HCT116 (cell line): ENCODE data around the gene KCNG1. TPM values are rescaled to one million over a fixed set of nuclear protein-coding genes. Genes with fewer than 3 reads are reported as not detected.

Source experiments
- ATAC-seq: fragments of 200-7000 bp; cut with Tn5 transposase; 2 replicates; pipeline ENCODE4 v1.9.1; 2020; ENCODE audit warnings: mild to moderate bottlenecking, moderate library complexity
- BruUV-seq: library from RNA; stranded (reverse); fragments of 400-500 nt; replicated peaks from 2 replicates; lab custom pipeline; 2021; lab: Mats Ljungman, UMichigan
- CTCF ChIA-PET: fragments of 300-600 bp; sonication (Branson Sonifier 250); formaldehyde crosslinking; loops from one replicate; lab custom pipeline; 2021; ENCODE audit warnings: antibody characterized with exemption; lab: Charles Lee
- POLR2A ChIA-PET: fragments of 300-600, 350-600 bp; sonication (Branson Sonifier 250); formaldehyde crosslinking; loops from one replicate; lab custom pipeline; 2021; ENCODE audit warnings: antibody characterized with exemption; lab: Charles Lee
- RAD21 ChIA-PET, 2 experiments: fragments of 300-600 bp; sonication (Branson Sonifier 250); formaldehyde crosslinking; loops; one replicate each; lab custom pipeline; 2023; ENCODE audit warnings: low total read pairs in 2 of 2; ENCODE audit not compliant: uncharacterized antibody in 2 of 2, unreplicated experiment in 2 of 2, low non-redundant PET in 1 of 2; lab: Charles Lee
- DNase-seq: peaks from one replicate; pipeline ENCODE4 v3.0.0-alpha.2; 2010; ENCODE audit warnings: low read depth, low spot score
- H2AFZ ChIP-seq: fragments of 200-600 bp; shearing (Covaris generic), sonication (generic); 2 replicates; pipeline ENCODE4 v1.6.1; 2017; ENCODE audit warnings: low read depth, mixed run types, mixed read lengths, antibody characterized with exemption, low read length; ENCODE audit not compliant: poor library complexity, severe bottlenecking
- H3K27ac ChIP-seq: 2 replicates; pipeline ENCODE4 v1.5.1; 2012; ENCODE audit warnings: low read depth, low read length
- H3K27me3 ChIP-seq: fragments of 200-600 bp; sonication (generic); 2 replicates; pipeline ENCODE4 v1.6.1; 2016; ENCODE audit warnings: mixed run types, low read length, mixed read lengths; ENCODE audit not compliant: insufficient read depth
- H3K36me3 ChIP-seq, 2 experiments: fragments of 200-500 bp in 1 of 2; fragments of 200-600 bp in 1 of 2; sonication (Bioruptor generic) in 1 of 2; sonication (generic) in 1 of 2; 2 replicates each; pipeline versions ENCODE4 v1.5.1 to v1.6.1; 2014 to 2016; ENCODE audit warnings: low read length in 2 of 2, inconsistent platforms in 1 of 2, mixed read lengths in 1 of 2, mixed run types in 1 of 2; ENCODE audit not compliant: insufficient read depth in 2 of 2, control insufficient read depth in 1 of 2
- H3K4me1 ChIP-seq, 2 experiments: fragments of 200-600 bp in 1 of 2; sonication (generic) in 1 of 2; 2 replicates each; pipeline versions ENCODE4 v1.5.1 to v1.6.1; 2012 to 2017; ENCODE audit warnings: low read length in 2 of 2, inconsistent platforms in 1 of 2, mild to moderate bottlenecking in 1 of 2, mixed read lengths in 1 of 2, mixed run types in 1 of 2, moderate library complexity in 1 of 2; ENCODE audit not compliant: insufficient read depth in 2 of 2, control insufficient read depth in 1 of 2
- H3K4me2 ChIP-seq: fragments of 200-600 bp; sonication (generic); 2 replicates; pipeline ENCODE4 v1.6.1; 2017; ENCODE audit warnings: mixed run types, low read length, mixed read lengths
- H3K4me3 ChIP-seq, 2 experiments: fragments of 200-600 bp in 1 of 2; sonication (generic) in 1 of 2; replicated peaks in 1 of 2; 2 replicates each; pipeline ENCODE4 v1.5.1; 2011 to 2016; ENCODE audit warnings: low read length in 2 of 2, control low read depth in 1 of 2, low read depth in 1 of 2, mild to moderate bottlenecking in 1 of 2, mixed read lengths in 1 of 2, mixed run types in 1 of 2
- H3K79me2 ChIP-seq: fragments of 200-600 bp; sonication (generic); 2 replicates; pipeline ENCODE4 v1.6.1; 2017; ENCODE audit warnings: mild to moderate bottlenecking, mixed run types, low read length, moderate library complexity, mixed read lengths; ENCODE audit not compliant: insufficient read depth
- H3K9ac ChIP-seq: fragments of 200-600 bp; sonication (generic); 2 replicates; pipeline ENCODE4 v1.6.1; 2016; ENCODE audit warnings: low read length, mixed read lengths
- H3K9me2 ChIP-seq: fragments of 200-600 bp; sonication (generic), shearing (Covaris generic); 2 replicates; pipeline ENCODE4 v1.6.1; 2017; ENCODE audit warnings: mixed run types, mild to moderate bottlenecking, moderate library complexity; ENCODE audit not compliant: insufficient read depth
- H3K9me3 ChIP-seq, 2 experiments: fragments of 200-500 bp in 1 of 2; fragments of 200-600 bp in 1 of 2; sonication (Bioruptor generic) in 1 of 2; sonication (generic) in 1 of 2; 2 replicates each; pipeline ENCODE4 v1.6.1; 2014 to 2017; ENCODE audit warnings: low read length in 2 of 2, mixed read lengths in 2 of 2, inconsistent platforms in 1 of 2, low read depth in 1 of 2, mild to moderate bottlenecking in 1 of 2, mixed run types in 1 of 2, moderate library complexity in 1 of 2; ENCODE audit not compliant: control insufficient read depth in 1 of 2, insufficient read depth in 1 of 2
- H4K20me1 ChIP-seq: fragments of 200-600 bp; sonication (generic), shearing (Covaris generic); 2 replicates; pipeline ENCODE4 v1.6.1; 2017; ENCODE audit warnings: mixed run types, mild to moderate bottlenecking, moderate library complexity; ENCODE audit not compliant: insufficient read depth
- CBX3 ChIP-seq: IDR thresholded peaks from 2 replicates; pipeline ENCODE4 v1.6.1; 2012; ENCODE audit warnings: low read depth
- EGR1 ChIP-seq: IDR thresholded peaks from 2 replicates; pipeline ENCODE4 v1.6.1; 2012; ENCODE audit warnings: low read depth
- ELF1 ChIP-seq: IDR thresholded peaks from 2 replicates; pipeline ENCODE4 v1.6.1; 2012; ENCODE audit warnings: low read depth, borderline replicate concordance
- EZH2 ChIP-seq: fragments of 200-600 bp; sonication (generic); IDR thresholded peaks from 2 replicates; pipeline ENCODE4 v1.6.1; 2017; ENCODE audit warnings: antibody characterized with exemption, mixed run types
- EZH2phosphoT487 ChIP-seq: fragments of 200-600 bp; IDR thresholded peaks from 2 replicates; pipeline ENCODE4 v1.6.1; 2018; ENCODE audit warnings: antibody characterized with exemption, borderline replicate concordance
- FOSL1 ChIP-seq: IDR thresholded peaks from 2 replicates; pipeline ENCODE4 v1.6.1; 2012; ENCODE audit warnings: low read depth
- JUND ChIP-seq: IDR thresholded peaks from 2 replicates; pipeline ENCODE4 v1.6.1; 2012
- POLR2A ChIP-seq: IDR thresholded peaks from 2 replicates; pipeline ENCODE4 v1.7.0; 2011; ENCODE audit warnings: borderline replicate concordance; ENCODE audit not compliant: insufficient read depth, insufficient read length; ENCODE audit errors: extremely low read depth
- POLR2AphosphoS5 ChIP-seq: IDR thresholded peaks from 2 replicates; pipeline ENCODE4 v1.6.1; 2011; ENCODE audit warnings: mild to moderate bottlenecking, low read depth, low read length, moderate library complexity
- RAD21 ChIP-seq: IDR thresholded peaks from 2 replicates; pipeline ENCODE4 v1.6.1; 2012; ENCODE audit warnings: low read depth, mild to moderate bottlenecking
- SRF ChIP-seq: IDR thresholded peaks from 2 replicates; pipeline ENCODE4 v1.6.1; 2012; ENCODE audit warnings: low read depth
- YY1 ChIP-seq: IDR thresholded peaks from 2 replicates; pipeline ENCODE4 v1.6.1; 2011; ENCODE audit warnings: low read length, low read depth, moderate library complexity, mild to moderate bottlenecking; ENCODE audit not compliant: insufficient replicate concordance; ENCODE audit errors: extremely low read depth
- ZNF274 ChIP-seq: fragments of 200-500 bp; sonication (Bioruptor generic); IDR thresholded peaks from 2 replicates; pipeline ENCODE4 v1.6.1; 2014; ENCODE audit warnings: mild to moderate bottlenecking, low read depth, low read length, inconsistent platforms
- intact Hi-C: fragments of 100-400 bp; cut with micrococcal nuclease; formaldehyde crosslinking; loops from 2 replicates; pipeline ENCODE4 v1.10.0; 2022
- total RNA-seq: library from RNA; stranded (reverse); gene quantifications from one replicate; pipeline ENCODE4 v1.2.1, GENCODE V29; 2021; ENCODE audit not compliant: unreplicated experiment
- TF ChIP-seq, protein P1 (sequence below), 3 experiments: fragments of 200-600 bp in 1 of 3; sonication (generic) in 1 of 3; IDR thresholded peaks in 2 of 3; conservative IDR thresholded peaks in 1 of 3; 2 replicates each; pipeline ENCODE4 v1.5.1; 2012 to 2017; ENCODE audit warnings: low read depth in 2 of 3, low read length in 2 of 3, antibody characterized with exemption in 1 of 3, borderline replicate concordance in 1 of 3, control low read depth in 1 of 3, mild to moderate bottlenecking in 1 of 3, mixed read lengths in 1 of 3, mixed run types in 1 of 3, moderate library complexity in 1 of 3; ENCODE audit not compliant: insufficient read depth in 1 of 3
- TF ChIP-seq, protein P2 (sequence below): IDR thresholded peaks from 2 replicates; pipeline ENCODE4 v1.6.1; 2011; ENCODE audit warnings: mild to moderate bottlenecking, low read length, moderate library complexity; ENCODE audit not compliant: insufficient replicate concordance; ENCODE audit errors: extremely low read depth
- TF ChIP-seq, protein P3 (sequence below): IDR thresholded peaks from 2 replicates; pipeline ENCODE4 v1.6.1; 2012
- TF ChIP-seq, protein P4 (sequence below): IDR thresholded peaks from 2 replicates; pipeline ENCODE4 v1.6.1; 2012
- TF ChIP-seq, protein P5 (sequence below): IDR thresholded peaks from 2 replicates; pipeline ENCODE4 v1.6.1; 2012; ENCODE audit warnings: low read depth

The KCNG1 gene
- total RNA-seq, 1 experiment from 2014 or later = 54.6 TPM

DNA sequence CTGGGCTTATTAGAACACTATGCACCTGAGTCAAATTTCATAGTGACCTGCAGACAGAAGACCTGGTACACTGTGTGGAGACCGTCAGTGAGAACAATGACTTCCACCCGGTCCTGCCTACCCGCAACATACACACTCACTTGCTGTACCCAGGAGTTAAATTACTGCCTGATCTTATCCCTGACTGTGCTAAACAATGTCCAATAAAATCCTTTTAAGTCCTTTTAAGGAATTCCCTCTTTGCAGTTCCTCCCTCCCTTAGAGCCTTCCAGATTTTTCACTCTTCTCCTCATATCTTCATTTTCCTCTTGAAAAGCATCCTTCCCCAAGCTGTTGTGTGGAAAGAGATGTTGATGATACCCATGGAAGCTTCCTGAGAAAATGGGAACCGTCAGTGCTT lies 3.4 kb upstream of the KCNG1 start:
- intact Hi-C loops = no loop called here
- Histone ChIP-seq H2AFZ (no peak overlapping the region), H3K4me2 (no peak overlapping the region), H3K9me2 (no peaks in the 10 kb centered on the region), H3K9ac (no peak overlapping the region), H4K20me1 (no peaks in the 10 kb centered on the region), H3K36me3 (no peaks in the 10 kb centered on the region), H3K79me2 (peaks cover 14% of the 10 kb centered on the region), H3K4me1 (peaks cover 3 to 19% of the 10 kb centered on the region in 2 experiments; a peak in 3 of 4 replicates), H3K9me3 (no peaks in the 10 kb centered on the region), H3K4me3 (no peak overlapping the region), H3K27me3 (peaks cover 41% of the 10 kb centered on the region), H3K27ac (no peak overlapping the region)
- POLR2A ChIA-PET = no interaction called here
- RAD21 ChIA-PET = no interaction called here
- no peak for DNase-seq
- CTCF ChIA-PET = interaction anchor here (1.4 kb wide), 1 partner anchor 11 kb away, joined by 4 read pairs; no protein-coding TSS in a partner anchor
- TF ChIP-seq YY1 = no peak
- no peak for TF ChIP-seq CBX3
- TF ChIP-seq EZH2phosphoT487 = no peak
- TF ChIP-seq POLR2A = no peak
- TF ChIP-seq ZNF274 = no peak
- TF ChIP-seq POLR2AphosphoS5 = no peak
- TF ChIP-seq, protein P1, sequence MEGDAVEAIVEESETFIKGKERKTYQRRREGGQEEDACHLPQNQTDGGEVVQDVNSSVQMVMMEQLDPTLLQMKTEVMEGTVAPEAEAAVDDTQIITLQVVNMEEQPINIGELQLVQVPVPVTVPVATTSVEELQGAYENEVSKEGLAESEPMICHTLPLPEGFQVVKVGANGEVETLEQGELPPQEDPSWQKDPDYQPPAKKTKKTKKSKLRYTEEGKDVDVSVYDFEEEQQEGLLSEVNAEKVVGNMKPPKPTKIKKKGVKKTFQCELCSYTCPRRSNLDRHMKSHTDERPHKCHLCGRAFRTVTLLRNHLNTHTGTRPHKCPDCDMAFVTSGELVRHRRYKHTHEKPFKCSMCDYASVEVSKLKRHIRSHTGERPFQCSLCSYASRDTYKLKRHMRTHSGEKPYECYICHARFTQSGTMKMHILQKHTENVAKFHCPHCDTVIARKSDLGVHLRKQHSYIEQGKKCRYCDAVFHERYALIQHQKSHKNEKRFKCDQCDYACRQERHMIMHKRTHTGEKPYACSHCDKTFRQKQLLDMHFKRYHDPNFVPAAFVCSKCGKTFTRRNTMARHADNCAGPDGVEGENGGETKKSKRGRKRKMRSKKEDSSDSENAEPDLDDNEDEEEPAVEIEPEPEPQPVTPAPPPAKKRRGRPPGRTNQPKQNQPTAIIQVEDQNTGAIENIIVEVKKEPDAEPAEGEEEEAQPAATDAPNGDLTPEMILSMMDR (IDR thresholded peaks at IDR 0.05 in 2 of 3, conservative IDR thresholded peaks at IDR 0.05 in 1 of 3; ENCODE audit: borderline replicate concordance in 1 of 3, insufficient read depth in 1 of 3, low read depth in 2 of 3, low read length in 2 of 3) = no peak
- TF ChIP-seq EGR1 = no peak
- TF ChIP-seq EZH2 = no peak
- TF ChIP-seq, protein P2, sequence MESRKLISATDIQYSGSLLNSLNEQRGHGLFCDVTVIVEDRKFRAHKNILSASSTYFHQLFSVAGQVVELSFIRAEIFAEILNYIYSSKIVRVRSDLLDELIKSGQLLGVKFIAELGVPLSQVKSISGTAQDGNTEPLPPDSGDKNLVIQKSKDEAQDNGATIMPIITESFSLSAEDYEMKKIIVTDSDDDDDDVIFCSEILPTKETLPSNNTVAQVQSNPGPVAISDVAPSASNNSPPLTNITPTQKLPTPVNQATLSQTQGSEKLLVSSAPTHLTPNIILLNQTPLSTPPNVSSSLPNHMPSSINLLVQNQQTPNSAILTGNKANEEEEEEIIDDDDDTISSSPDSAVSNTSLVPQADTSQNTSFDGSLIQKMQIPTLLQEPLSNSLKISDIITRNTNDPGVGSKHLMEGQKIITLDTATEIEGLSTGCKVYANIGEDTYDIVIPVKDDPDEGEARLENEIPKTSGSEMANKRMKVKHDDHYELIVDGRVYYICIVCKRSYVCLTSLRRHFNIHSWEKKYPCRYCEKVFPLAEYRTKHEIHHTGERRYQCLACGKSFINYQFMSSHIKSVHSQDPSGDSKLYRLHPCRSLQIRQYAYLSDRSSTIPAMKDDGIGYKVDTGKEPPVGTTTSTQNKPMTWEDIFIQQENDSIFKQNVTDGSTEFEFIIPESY = no peak
- TF ChIP-seq SRF = no peak
- no peak for TF ChIP-seq FOSL1
- TF ChIP-seq ELF1 = no peak
- TF ChIP-seq, protein P3, sequence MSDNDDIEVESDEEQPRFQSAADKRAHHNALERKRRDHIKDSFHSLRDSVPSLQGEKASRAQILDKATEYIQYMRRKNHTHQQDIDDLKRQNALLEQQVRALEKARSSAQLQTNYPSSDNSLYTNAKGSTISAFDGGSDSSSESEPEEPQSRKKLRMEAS = no peak
- TF ChIP-seq, protein P4, sequence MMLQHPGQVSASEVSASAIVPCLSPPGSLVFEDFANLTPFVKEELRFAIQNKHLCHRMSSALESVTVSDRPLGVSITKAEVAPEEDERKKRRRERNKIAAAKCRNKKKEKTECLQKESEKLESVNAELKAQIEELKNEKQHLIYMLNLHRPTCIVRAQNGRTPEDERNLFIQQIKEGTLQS = no peak
- TF ChIP-seq RAD21 = no peak
- no peak for TF ChIP-seq JUND
- TF ChIP-seq, protein P5, sequence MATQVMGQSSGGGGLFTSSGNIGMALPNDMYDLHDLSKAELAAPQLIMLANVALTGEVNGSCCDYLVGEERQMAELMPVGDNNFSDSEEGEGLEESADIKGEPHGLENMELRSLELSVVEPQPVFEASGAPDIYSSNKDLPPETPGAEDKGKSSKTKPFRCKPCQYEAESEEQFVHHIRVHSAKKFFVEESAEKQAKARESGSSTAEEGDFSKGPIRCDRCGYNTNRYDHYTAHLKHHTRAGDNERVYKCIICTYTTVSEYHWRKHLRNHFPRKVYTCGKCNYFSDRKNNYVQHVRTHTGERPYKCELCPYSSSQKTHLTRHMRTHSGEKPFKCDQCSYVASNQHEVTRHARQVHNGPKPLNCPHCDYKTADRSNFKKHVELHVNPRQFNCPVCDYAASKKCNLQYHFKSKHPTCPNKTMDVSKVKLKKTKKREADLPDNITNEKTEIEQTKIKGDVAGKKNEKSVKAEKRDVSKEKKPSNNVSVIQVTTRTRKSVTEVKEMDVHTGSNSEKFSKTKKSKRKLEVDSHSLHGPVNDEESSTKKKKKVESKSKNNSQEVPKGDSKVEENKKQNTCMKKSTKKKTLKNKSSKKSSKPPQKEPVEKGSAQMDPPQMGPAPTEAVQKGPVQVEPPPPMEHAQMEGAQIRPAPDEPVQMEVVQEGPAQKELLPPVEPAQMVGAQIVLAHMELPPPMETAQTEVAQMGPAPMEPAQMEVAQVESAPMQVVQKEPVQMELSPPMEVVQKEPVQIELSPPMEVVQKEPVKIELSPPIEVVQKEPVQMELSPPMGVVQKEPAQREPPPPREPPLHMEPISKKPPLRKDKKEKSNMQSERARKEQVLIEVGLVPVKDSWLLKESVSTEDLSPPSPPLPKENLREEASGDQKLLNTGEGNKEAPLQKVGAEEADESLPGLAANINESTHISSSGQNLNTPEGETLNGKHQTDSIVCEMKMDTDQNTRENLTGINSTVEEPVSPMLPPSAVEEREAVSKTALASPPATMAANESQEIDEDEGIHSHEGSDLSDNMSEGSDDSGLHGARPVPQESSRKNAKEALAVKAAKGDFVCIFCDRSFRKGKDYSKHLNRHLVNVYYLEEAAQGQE = no peak
- BruUV-seq = no TSS peak
- no peak for ATAC-seq
